ENCODE results near the gene EEFSEC.

Gene EEFSEC

DNA sequence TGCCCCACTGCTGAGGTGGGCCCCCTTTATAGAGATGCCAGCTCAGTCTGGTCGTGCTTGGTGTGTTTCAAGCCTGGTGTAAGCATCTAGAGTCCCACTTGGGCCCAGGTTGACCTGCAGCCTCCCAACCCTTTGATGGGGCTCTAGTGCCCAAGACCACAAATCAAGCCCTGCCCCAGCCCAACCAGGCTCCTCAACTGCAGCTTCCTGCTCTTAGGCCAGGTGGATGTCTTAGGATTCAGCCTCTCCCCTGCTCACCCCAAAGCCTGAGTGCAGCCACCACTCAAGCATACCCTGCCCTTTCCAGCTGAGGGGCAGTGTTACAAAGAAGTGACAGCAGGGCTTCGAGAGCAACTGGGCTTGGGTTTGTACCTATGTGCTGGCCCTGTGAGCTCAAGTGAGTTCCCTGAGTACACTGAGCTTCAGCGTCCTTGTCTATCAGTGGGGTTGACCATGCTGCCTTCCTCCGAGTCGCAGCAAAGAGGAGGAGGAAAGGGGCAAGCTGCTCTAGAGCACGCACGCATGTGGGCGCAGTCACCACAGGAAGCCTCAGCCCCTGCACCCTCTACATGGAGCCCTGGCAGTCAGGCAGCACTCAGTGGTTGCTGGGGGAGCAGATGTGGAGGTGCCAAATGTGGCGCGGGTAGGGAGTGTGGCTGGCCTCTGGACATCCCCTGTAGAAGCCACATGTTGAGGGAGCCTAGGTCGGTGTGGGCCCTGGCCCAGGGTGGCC lies 120.7 kb downstream of the EEFSEC start:
- DNase-seq (ENCODE audit: low read depth), result no peak

DNA sequence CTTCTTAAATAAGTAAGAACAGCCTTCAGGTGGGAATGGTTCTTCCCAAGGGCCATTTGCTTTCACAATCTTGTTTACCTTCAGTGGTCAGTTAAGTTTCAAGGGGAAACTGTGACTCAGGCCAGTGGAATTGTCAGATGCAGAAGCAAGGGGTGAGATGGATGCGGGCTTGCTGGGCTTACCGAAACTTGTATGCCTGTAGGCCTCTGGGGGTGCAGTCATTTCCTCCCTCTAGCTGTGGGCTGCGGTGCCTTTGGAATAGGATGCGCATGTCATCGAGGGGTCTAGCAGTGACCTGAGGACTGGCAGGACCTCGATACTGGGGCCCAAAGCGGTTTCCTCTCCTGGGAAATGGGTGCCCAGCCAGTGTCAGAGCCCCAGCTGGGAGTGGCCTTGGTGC lies 121.6 kb downstream of the EEFSEC start:
- DNase-seq (ENCODE audit: low read depth), result peak; percentile 55

DNA sequence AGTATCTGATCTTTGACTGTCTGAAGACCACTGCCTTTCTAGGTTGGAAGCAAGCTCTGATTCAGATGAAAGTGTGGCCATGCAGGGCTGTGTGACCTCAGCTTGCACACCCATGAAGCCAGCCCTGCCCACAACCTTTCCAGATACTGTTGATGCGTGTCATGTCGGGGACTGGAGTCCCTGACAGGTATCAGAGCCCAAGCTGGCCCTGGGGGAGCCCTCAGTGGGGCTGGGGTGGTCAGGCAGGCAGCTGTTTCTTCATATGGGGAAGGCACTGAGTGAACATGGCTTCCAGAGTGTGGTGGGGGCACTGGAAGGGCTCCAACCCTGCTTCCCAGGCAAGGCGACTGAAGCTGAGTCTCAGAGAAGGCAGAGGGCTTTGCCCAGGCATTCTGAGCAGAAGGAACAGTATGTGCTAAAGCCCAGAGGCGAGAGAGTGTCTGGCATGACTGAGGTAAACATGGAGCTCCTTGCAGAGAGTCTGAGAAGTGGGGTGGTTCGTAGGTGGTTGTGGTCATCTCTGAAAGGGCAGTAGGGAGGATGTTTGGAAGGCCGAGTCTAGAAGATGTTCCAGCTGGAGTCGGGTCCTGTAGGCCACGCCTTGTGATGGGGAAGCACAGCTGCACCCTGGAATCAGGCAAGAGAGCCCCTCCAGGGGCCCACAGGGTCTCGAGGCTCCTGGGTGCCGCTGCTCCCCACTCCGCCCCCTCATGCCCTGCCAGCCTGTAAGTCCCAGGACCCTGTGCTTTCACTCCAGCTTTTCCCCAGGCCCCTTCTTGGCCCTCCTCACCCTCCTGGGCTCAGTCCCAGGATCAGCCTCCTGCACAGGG lies 122.2 kb downstream of the EEFSEC start:
- DNase-seq (ENCODE audit: low read depth), result no peak

DNA sequence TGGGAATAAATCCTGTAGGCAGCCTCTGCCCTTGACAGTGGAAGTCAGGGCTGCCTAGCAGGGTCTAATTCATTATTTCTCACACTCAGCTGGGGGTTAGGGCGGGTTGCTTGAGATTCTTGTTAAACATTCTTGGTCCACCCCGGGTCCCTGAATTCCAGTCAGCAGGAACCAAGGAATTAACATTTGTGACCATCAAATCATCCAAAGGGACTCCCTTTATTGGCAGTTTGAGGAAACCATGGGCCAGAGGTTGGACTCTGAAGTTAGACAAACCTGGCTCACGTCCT lies 122.8 kb downstream of the EEFSEC start:
- DNase-seq (ENCODE audit: low read depth), result no peak

DNA sequence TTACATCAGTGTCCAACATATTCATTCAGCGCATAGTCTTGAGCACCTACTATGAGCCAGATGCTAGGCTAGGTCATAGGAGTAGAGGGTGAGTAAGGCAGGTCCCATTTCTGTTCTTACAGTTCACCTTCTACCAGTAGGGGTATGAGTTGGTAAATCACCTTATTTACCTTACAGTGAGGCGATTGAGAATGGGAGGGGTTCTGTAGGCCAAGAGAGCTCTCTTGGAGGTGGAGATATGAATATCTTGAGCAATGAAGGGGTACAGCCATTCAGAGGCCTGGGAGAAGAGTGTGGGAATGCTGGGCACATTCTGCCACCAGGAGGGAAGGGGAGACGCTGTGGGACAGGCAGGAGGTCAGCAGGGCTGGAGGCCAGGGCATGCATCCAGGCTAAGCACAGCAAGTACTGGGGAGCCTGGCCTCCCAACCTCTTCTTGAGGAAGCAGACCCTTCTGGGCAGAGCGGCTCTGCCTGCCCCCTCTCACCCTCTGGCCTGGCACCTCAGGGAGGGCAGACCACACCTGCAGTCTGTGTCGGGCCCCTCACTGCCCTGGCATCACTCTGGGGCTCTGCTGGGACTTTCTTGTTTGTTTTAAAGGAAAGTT lies 123.4 kb downstream of the EEFSEC start:
- DNase-seq (ENCODE audit: low read depth), result no peak

DNA sequence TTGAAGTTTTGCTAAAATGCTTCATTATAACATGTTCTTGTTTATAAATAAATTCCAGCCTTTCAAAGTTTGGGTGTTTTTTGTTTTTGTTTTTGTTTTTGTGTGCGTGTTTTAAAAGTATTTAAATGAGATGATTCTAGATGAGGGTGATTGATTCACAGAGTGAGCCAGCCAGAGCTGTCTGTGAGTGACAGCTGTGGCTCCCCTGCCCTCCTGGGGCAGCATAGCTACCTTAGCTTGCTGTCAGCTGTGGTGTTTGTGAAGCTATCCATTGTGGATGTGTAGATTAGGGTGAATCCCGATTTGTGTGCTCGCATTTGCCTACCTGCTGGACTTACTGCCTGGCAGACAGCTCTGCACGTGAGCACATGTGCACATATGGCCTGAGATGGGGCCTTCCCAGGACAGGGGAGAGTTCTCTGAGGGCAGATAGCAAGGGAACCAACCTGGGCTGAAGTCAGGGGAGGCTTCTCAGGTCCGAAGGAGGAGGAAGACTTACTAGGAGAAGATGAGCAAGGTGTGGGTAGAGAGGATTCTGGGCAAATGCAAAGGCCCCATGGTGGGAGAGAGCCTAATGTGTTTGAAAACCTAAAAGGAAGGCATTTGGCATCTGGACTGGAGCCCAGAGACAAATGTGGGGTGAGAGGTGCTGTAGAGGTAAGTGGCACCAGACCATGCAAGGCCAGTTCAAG lies 124.2 kb downstream of the EEFSEC start:
- DNase-seq (ENCODE audit: low read depth), result no peak

DNA sequence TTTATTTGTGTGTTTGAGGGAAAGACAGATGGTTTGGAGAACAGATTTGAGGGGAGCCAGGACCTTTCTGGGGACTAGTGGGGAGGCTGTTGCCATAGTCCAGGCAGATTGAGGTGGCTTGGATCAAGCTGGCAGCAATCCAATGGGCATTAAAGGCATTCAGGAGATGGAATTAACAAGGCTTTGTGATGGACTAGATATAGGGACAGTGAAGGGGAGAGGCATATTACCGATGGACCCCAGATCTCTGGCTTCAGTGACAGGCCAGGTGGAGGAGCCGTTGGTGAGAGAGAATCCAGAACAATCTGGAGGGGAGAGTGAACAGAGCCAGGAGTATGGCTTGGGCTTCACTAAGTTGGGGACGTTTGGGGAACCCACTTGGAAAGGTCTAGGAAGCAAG lies 124.8 kb downstream of the EEFSEC start:
- DNase-seq (ENCODE audit: low read depth), result no peak

DNA sequence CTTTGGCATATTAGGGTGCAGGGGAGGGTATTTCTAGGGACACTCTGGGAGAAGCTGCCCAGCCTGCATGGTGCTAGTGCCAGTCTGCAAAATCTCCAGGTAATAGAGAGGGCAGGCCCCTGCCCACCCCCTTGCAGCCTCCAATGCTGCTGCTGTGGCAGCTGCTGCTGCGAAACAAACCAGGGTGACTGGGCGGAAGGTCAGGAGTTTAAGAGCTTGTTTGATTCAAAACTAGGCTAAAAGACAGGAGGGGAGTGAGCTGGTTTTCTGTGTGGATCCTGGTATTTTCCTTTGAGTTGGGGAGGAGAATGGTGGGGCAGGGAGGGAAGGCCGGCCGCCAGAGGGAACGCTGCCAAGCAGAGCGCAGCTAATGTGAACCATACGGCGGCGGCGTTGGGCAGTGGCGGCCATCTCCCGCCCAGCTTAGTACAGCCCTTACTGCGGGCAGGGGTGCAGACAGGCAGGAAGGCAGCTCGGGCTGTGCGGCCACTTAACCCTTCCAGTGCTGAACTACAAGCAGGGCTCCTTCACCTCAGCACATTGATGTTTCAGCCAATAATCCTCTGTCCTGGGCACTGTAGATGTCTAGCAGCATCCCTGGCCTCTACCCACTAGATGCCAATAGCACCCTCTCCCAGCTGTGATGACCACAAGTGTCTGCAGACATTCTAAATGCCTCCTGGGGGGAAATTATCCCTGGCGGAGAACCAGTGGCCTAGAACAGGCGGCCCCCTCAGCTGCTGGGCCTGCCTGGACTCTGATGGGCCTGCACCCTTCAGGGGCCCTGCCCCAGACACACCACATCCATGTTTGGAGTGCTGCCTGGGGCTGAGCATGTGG lies 125.7 kb downstream of the EEFSEC start:
- DNase-seq (ENCODE audit: low read depth), result peak; percentile 93

DNA sequence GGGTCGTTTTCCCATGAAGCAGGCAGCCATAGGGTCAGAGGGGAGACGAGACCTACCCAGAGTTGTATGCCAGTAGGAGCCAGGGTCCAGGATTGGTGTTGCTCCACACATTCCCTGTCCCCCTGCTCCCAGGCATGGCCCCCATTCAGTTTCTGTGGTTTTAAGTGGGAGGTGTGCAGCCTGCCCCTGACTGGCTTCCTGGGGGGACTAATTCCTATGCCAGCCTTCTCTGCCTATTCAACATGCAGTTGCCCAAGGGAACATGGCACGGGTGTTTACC lies 126.3 kb downstream of the EEFSEC start:
- no peak for DNase-seq (ENCODE audit: low read depth)

DNA sequence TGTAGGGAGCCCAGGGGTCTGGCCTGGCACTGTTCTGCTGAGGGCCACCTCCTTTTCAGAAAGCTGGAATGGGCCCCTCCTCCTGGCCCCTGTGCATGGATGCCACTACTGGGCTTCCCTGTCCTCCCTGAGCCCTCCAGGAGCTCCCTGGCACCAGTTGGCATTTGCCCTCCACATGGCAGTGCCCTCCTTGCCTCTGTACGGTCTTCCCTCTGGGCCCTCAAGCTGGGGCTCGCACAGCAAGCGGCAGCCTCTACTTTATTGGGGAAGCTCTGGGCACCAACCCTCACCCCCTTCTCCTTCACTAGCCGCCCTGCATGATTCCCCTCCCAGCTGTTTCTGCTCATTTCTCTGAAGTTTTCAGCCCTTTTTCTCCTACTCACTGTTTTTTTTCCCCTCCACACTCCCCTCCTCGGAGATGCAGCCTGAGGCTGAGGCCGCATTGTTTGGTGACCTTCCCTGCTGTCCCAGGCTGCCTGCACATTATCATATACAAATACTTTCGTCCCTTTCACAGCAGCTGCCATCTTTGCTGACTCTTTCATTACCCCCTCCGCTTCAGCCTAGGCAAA lies 127.3 kb downstream of the EEFSEC start:
- DNase-seq (ENCODE audit: low read depth), result no peak

DNA sequence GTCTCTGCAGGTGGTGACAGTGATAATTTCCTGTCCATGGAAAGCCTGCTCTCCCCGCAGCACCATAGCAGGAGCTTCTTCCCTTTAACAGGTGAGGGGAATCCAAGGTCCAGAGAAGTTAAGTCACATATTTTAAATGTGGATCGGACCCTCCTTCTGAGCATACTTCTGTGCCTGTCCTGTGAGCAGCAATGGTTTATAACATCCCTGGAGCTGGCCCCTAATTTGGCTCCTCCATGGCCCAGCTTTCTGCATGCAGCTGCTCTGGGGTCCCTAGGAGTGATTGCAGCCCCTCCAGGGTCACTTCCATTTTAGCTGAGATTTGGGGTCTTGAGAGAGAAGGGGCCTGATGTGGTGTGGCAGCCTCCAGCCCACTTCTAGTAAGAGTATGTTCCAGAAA lies 127.8 kb downstream of the EEFSEC start:
- no peak for DNase-seq (ENCODE audit: low read depth)

DNA sequence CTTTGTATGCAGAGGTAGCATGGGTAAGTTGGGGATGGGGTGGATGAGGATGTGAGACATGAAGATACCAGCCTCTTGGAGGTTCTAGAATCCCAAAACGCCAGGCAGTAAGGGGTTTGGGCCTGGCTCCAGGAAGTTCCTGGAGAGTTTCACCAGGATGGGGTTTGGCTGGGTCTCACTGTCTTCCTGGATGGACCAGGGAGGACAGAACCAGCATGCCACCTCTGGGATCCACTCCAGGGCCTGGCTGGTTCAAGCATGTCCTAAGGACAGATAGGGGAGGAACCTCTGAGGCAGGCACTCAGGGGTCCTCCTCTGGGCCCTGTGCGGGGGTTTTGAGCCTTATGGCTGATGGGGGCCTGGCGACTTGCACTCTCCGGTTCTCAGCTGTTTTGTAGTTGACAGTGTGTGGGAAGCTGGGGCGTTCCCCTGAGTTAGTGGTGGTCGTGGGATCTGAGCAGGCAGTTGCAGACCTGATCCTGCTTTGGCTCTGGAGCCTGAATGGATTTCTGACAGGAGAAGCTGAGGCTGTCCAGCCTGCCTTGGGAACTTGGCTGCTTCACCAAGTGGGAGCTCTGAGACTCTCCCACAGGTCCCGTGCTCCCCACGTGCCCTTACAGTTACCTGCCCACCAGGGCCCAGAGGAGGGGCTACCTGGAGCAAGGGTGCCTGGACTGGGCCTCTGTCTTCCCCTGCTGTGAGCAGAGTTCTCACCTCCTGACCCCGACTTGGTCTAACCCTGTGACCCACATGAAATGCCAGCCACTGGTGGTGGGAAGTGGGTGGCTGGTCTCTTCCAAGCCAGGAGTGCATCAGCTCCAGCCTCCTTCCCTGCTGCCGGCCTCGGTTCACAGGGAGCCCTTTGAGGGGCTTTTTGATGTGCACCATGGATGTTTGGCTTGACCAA lies 128.4 kb downstream of the EEFSEC start:
- no peak for DNase-seq (ENCODE audit: low read depth)

DNA sequence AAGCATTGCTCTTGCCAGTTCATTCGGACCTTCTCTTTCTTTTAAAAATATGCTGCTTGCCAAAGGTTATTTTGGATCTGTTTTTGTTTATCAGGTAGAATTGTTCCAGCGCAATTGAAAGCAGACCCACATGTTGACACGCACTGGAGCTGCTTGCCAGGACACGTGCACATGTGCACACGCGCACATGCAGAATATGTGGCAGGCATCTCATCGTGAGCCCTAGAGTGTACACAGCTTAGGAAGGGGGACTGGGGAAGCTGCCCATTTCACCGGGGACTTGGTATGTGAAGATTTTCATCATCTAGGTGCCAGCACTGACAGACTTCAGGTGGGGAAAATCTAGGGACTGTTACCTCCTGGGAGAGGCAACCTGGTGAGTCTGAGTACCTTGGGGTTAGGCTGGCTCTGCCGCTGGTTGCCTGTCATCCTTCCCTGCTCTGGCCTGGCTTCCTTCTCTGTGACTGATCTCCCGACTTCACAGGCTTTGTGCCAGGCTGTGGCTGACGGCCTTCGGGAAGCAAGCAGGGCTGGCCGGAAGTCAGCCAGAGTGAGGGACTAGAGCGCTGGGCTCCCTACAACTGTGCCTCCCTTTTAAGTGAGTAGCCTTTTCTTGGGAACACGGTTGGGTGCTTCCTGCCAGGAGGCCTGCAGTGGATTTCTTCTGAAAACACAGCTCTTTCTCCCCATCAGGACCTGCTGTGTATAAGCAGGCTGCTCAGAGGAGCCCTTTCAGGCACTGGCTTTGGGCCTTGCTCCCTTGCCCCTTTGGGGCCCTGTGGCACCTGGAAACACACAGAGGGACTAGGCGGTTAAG lies 129.3 kb downstream of the EEFSEC start:
- DNase-seq (ENCODE audit: low read depth), result peak; percentile 52

DNA sequence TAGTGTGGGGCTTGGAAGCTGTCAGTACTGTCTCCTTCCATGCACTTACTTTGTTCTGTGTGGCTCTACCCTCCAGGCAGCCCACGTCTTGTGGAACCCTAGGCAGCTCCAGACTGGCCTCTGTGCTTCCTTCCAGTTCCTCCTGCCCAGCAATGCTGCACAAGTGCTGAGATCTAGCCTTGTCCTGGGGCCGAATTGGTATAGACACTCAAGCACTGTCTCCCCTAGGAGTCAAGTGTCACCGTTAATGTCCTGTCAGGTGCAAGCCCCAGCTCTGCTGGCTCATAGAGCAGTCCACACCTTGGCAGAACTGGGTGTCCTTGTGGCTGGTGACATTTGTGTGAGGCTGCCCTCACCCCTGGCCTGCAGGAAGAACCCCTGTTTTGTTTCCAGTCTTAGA lies 130.1 kb downstream of the EEFSEC start:
- no peak for DNase-seq (ENCODE audit: low read depth)

DNA sequence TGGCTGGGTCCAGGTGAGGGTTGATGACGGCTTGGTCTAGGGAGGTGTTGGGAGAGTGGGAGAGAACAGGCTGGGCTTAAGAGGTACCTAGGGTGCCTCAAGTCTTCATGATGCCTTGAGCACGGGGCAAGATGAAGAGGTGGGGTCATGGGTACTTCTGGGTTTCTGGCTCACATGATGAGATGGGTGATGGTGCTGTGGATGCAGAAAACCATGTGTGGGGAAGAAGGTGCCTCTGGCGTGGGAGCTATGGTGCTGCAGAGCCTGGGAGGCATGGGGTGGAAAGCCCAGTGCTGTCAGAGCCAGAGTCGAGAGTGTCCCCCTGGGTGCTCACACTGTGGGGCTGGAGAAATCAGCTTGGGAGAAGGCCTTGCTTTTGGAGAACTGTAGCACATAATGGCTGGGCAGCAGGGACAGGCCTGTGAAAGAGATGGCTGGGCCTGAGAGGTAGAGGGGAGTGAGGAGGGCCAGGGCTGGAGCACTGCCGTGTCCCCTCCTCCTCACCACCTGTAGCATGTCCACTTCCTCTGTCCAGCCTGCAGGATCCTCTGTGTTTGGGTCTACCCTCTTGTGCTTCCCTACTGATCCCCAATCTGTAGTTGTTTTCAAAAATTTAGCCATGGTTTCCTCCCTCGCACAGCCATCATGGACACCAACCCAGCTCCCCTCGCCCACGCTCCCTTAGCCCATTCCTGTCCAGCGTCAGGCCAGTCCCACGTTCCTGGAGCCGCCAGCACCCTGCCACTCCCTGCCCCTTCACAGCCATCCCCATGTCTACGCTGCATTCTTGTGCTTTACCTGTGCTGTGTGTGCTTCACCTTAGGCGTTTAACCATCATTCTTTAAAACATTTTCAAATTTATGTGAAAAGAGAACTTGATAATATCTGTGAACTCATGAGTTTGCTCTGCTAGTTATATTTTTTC lies 132.0 kb downstream of the EEFSEC start:
- DNase-seq (ENCODE audit: low read depth), result no peak

DNA sequence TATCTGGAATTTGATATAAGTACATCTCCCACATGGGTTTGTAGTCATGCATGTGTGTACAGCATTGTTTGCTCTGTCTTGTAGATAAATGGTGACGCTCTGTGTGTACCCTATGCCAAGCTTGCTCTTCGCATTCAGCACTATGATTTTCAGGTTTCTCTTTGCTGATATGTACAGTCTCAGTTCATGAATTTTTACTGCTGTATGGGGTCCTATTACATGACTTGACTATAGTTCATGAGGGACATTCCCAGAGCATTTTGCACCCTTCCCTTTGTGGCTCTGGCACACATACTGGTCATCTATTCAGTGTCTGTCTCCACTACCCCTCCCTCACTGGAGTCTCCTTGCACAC lies 132.7 kb downstream of the EEFSEC start:
- DNase-seq (ENCODE audit: low read depth), result no peak

DNA sequence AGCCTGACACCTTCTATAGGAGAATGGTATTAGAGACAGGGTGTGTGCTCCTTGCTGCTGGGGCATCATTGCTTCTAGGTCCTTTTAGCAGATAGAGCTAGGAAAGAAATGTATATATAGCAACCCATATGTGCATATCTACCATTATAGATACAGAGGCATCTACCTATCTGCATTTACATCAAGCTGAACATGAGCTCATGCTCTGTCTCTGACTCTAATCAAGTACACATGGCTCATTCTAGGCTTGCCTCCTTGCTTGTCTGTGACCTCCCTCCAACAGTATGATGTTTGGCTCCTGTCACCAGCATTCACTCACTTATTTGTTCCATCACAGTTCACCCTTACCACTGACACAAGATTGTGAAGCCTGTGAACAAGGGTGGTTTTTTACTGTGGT lies 133.4 kb downstream of the EEFSEC start:
- DNase-seq (ENCODE audit: low read depth), result no peak

DNA sequence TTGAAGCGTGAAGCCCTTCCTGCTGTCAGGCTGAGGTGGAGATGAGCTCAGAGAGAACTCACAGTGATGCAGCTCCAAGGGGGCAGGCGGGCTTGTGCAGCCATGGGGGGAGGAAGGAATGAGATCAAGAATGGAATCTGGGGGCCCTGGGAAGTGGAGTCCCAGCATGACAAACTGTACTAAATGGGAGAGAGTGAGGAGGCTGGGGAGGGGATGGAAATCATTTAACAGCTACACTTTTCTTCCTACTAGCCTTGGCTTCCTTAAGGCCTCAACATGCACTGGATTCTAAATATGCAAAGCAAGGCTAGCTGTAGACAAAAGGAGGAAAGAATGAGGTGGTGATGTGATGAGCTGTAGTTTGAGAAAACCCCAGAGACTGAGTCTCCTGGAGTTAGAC lies 133.9 kb downstream of the EEFSEC start:
- DNase-seq (ENCODE audit: low read depth), result no peak

DNA sequence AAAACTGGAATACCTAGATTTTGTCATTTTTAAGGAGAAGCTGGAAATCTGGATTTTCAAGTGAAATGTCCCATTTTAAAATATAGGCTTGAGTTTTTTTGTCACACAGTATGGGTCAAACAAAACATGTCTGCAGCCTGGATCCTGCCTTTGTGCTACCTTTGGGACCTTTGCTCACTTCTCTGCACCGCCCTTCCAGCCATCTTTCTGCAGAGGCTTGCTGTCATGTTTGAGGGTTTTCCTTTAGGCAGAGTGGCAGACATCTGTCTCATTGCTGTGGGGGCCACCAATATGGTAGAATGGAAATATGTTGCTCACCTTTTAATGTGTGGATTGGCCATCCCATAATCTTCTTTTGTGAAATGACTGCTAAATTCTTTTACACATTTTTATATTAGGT lies 136.3 kb downstream of the EEFSEC start:
- no peak for DNase-seq (ENCODE audit: low read depth)
